PC-9 (cell line): ENCODE data around the gene FXYD3.
"Not testable (repeated sequence)": the region's sequence is repeated elsewhere in the genome, so short reads cannot be mapped to it uniquely, and the experiment has no call there.

ENCODE experiments used
- EZH2 ChIP-seq: fragments of 200-600 bp; sonication (generic); IDR thresholded peaks from 2 replicates; pipeline ENCODE4 v1.8.0; 2017; ENCODE audit warnings: antibody characterized with exemption, low read depth
- TF ChIP-seq, protein P1 (sequence below): fragments of 200-600 bp; sonication (generic); conservative IDR thresholded peaks from 2 replicates; pipeline ENCODE4 v1.6.1; 2017; ENCODE audit warnings: mixed run types, antibody characterized with exemption, mild to moderate bottlenecking, moderate library complexity

DNA sequence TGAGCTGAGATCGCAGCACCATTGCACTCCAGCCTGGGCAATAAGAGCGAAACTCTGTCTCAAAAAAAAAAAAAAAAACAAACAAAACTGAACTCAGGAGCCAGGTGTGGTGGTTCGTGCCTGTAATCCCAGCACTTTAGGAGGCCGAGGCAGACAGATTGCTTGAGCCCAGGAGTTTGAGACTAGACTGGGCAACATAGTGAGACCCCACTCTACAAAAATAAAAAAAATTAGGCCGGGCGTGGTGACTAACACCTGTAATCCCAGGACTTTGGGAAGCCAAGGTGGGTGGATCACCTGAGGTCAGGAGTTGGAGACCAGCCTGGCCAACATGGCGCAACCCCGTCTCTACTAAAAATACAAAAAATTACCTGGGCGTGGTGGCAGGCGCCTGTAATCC, 13.7 kb upstream of the FXYD3 start:
- TF ChIP-seq, protein P1, sequence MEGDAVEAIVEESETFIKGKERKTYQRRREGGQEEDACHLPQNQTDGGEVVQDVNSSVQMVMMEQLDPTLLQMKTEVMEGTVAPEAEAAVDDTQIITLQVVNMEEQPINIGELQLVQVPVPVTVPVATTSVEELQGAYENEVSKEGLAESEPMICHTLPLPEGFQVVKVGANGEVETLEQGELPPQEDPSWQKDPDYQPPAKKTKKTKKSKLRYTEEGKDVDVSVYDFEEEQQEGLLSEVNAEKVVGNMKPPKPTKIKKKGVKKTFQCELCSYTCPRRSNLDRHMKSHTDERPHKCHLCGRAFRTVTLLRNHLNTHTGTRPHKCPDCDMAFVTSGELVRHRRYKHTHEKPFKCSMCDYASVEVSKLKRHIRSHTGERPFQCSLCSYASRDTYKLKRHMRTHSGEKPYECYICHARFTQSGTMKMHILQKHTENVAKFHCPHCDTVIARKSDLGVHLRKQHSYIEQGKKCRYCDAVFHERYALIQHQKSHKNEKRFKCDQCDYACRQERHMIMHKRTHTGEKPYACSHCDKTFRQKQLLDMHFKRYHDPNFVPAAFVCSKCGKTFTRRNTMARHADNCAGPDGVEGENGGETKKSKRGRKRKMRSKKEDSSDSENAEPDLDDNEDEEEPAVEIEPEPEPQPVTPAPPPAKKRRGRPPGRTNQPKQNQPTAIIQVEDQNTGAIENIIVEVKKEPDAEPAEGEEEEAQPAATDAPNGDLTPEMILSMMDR = not testable (repeated sequence)
- TF ChIP-seq EZH2 = not testable (repeated sequence)
